Activated CD8-positive, alpha-beta T cell treated with anti-CD3 and anti-CD28 coated beads for 36 hours (primary cell): ENCODE results near the gene L1CAM. TPM values are rescaled to one million over a fixed set of nuclear protein-coding genes. Genes with fewer than 3 reads are reported as not detected.

Experiments used
- ATAC-seq: fragments of 200-7000 bp; cut with Tn5 transposase; one replicate; pipeline ENCODE4 v1.10.0; 2021; ENCODE audit warnings: mild to moderate bottlenecking, moderate library complexity
- CTCF ChIA-PET: fragments of 350-600 bp; sonication (Branson Sonifier 250); formaldehyde crosslinking; loops from one replicate; lab custom pipeline; 2021; ENCODE audit warnings: antibody characterized with exemption; lab: Charles Lee
- POLR2A ChIA-PET: fragments of 350-600 bp; sonication (Branson Sonifier 250); formaldehyde crosslinking; loops from one replicate; lab custom pipeline; 2021; ENCODE audit warnings: antibody characterized with exemption; lab: Charles Lee
- DNase-seq: peaks from one replicate; pipeline ENCODE4 v3.0.0-alpha.2; 2020
- H3K27ac Mint-ChIP-seq: one replicate; pipeline ENCODE4 v1.8.0; 2021; ENCODE audit warnings: mild to moderate bottlenecking, mixed read lengths
- H3K27me3 Mint-ChIP-seq: one replicate; pipeline ENCODE4 v1.8.0; 2021; ENCODE audit warnings: mixed read lengths
- H3K36me3 Mint-ChIP-seq: one replicate; pipeline ENCODE4 v1.8.0; 2021; ENCODE audit warnings: low read depth, mixed read lengths
- H3K4me1 Mint-ChIP-seq: one replicate; pipeline ENCODE4 v1.8.0; 2021; ENCODE audit warnings: low read depth, mixed read lengths
- H3K4me3 Mint-ChIP-seq: one replicate; pipeline ENCODE4 v1.8.0; 2021; ENCODE audit warnings: mild to moderate bottlenecking, moderate library complexity, mixed read lengths
- H3K9me3 Mint-ChIP-seq: one replicate; pipeline ENCODE4 v1.8.0; 2021; ENCODE audit warnings: mixed read lengths
- intact Hi-C: fragments of 100-400 bp; cut with micrococcal nuclease; formaldehyde crosslinking; loops from one replicate; pipeline ENCODE4 v1.10.0; 2022
- total RNA-seq, 2 experiments: library from RNA; stranded (reverse); gene quantifications; one replicate each; pipeline ENCODE4 v1.2.3, GENCODE V29; 2021
- TF ChIP-seq, protein P1 (sequence below): fragments of 200-600 bp; IDR thresholded peaks from one replicate; pipeline ENCODE4 v1.8.0; 2022; ENCODE audit warnings: antibody characterized with exemption, mild to moderate bottlenecking

The L1CAM gene
- total RNA-seq, 2 experiments from 2014 or later = 2.1 to 2.2 TPM

DNA sequence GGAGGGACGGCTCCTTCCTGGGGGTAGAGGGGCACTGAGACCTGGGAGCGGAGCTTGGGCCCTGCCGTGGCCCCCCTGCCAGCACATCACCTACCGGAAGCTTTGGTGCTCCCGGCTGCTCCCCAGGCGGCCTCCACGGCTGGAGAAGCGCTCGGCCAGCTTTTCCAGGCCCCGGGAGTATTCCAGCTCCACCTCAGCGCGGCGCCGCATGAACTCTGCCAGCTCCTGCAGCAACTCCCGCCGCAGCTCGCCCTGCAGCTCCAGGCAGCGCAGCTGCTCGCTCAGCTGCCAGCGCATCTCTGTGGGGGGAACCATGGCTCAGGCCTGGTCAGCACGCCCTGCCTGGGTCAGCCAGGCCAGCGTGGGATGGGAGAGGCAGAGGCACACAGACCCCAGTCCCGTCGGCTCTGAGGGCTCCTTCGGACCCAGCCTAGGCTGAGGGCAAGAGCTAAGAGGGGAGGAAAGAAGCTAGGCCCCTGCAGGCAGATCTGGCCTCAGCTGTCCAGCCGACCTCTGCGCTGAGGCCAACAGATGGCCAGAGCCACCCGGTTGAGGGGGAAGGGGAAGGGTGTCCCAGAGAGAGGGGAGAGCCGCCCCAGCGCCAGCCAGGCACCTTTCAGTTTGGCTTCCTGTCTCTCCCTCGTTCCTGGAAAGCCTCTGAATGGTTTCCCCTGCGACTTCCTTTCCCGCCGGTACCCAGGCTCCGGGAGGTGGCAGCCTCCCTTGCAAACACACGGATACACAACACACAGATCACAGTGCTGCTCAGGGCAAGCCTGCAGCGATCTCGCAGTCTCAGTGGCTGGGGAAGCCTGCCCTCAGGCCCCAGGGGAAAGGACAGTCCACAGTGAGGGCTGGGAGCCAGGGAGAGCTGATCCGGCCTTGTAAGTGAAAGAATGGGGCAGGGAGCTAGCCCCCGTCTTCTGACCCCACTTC, 35.8 kb upstream of the L1CAM start:
- POLR2A ChIA-PET = interaction anchor here (0.9 to 9.8 kb wide), 5 partner anchors 12 to 47 kb away, joined by 3 to 130 read pairs (median 5); partner anchors contain the start of gene RENBP
- Mint-ChIP-seq H3K27ac (peak overlapping the region; percentile 97), H3K27me3 (no peaks in the 10 kb centered on the region), H3K36me3 (peaks cover 46% of the 10 kb centered on the region), H3K9me3 (no peaks in the 10 kb centered on the region), H3K4me3 (peak overlapping the region; percentile 90), H3K4me1 (peaks cover 15% of the 10 kb centered on the region)
- DNase-seq = no peak
- CTCF ChIA-PET = interaction anchor here (0.9 to 11.9 kb wide), 4 partner anchors 11 to 155 kb away, joined by 3 to 136 read pairs (median 4); partner anchors contain the start of gene RENBP
- intact Hi-C loops = loop anchor here (10.0 kb wide), 1 partner anchor 157 kb away; the partner anchor contains the start of gene PLXNB3
- TF ChIP-seq, protein P1, sequence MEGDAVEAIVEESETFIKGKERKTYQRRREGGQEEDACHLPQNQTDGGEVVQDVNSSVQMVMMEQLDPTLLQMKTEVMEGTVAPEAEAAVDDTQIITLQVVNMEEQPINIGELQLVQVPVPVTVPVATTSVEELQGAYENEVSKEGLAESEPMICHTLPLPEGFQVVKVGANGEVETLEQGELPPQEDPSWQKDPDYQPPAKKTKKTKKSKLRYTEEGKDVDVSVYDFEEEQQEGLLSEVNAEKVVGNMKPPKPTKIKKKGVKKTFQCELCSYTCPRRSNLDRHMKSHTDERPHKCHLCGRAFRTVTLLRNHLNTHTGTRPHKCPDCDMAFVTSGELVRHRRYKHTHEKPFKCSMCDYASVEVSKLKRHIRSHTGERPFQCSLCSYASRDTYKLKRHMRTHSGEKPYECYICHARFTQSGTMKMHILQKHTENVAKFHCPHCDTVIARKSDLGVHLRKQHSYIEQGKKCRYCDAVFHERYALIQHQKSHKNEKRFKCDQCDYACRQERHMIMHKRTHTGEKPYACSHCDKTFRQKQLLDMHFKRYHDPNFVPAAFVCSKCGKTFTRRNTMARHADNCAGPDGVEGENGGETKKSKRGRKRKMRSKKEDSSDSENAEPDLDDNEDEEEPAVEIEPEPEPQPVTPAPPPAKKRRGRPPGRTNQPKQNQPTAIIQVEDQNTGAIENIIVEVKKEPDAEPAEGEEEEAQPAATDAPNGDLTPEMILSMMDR = no peak
- no peak for ATAC-seq

DNA sequence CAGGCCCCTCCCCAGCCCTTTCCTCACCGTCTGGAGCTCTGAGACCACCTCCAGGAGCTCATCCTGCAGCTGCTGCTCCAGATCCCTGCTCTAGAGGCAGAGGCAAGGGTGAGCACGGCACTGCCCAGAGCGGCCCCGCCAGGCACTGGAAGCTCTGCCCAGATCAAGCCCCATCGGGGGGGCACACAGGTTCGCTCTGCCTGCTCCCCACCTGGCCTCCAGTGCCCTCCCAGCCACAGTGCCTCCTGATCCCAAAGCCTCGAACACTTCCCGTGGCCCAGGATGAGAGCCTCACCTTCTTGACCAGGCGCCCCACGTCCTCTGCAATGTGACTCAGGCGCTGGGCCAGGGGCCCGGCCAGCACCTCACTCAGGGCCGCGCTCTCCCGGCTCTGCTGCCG, 35.1 kb upstream of the L1CAM start:
- H3K4me1 Mint-ChIP-seq = peaks cover 15% of the 10 kb centered on the region
- H3K4me3 Mint-ChIP-seq = no peak overlapping the region
- H3K27me3 Mint-ChIP-seq = no peaks in the 10 kb centered on the region
- ChIA-PET POLR2A (interaction anchor here (0.9 kb wide), 1 partner anchor 13 kb away, joined by 3 read pairs; no protein-coding TSS in a partner anchor), CTCF (interaction anchor here (0.9 to 11.9 kb wide), 2 partner anchors 10 to 28 kb away, joined by 3 to 136 read pairs; partner anchors contain the start of gene RENBP)
- TF ChIP-seq, protein P1 = no peak
- DNase-seq (no peak), ATAC-seq (no peak)
- intact Hi-C loops = loop anchor here (10.0 kb wide), 1 partner anchor 156 kb away; the partner anchor contains the start of gene PLXNB3
- H3K27ac Mint-ChIP-seq = no peak overlapping the region
- H3K9me3 Mint-ChIP-seq = no peaks in the 10 kb centered on the region
- peaks cover 48% of the 10 kb centered on the region for H3K36me3 Mint-ChIP-seq

DNA sequence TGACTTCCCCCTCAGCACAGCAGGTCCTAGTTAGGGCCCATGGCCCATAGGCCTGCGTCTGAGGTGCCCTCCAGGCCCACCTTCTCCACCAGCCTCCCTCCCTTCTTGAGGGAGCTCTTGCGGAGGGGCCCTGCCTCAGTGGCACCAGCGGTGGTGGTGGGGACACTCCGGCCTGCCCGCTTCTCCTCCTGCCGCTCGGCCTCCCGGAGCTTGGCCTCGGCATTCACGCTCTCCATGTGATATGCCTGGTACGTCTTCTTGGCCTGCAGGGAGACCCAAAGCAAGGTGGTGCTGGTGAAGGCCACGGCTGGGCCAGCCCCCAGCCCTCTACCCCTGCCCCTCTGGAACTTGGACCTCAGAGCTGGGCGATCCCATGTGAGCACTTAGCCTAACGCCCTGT, 34.6 kb upstream of the L1CAM start:
- intact Hi-C loops = loop anchor here (10.0 kb wide), 1 partner anchor 156 kb away; the partner anchor contains the start of gene PLXNB3
- no peaks in the 10 kb centered on the region for H3K9me3 Mint-ChIP-seq
- DNase-seq (no peak), ATAC-seq (no peak)
- H3K27ac Mint-ChIP-seq = no peak overlapping the region
- ChIA-PET CTCF (interaction anchor here (0.9 to 11.9 kb wide), 2 partner anchors 10 to 29 kb away, joined by 3 to 136 read pairs; partner anchors contain the start of gene RENBP), POLR2A (no interaction called here)
- no peak overlapping the region for H3K4me3 Mint-ChIP-seq
- TF ChIP-seq, protein P1 = no peak
- H3K36me3 Mint-ChIP-seq = peaks cover 50% of the 10 kb centered on the region
- peaks cover 15% of the 10 kb centered on the region for H3K4me1 Mint-ChIP-seq
- no peaks in the 10 kb centered on the region for H3K27me3 Mint-ChIP-seq

DNA sequence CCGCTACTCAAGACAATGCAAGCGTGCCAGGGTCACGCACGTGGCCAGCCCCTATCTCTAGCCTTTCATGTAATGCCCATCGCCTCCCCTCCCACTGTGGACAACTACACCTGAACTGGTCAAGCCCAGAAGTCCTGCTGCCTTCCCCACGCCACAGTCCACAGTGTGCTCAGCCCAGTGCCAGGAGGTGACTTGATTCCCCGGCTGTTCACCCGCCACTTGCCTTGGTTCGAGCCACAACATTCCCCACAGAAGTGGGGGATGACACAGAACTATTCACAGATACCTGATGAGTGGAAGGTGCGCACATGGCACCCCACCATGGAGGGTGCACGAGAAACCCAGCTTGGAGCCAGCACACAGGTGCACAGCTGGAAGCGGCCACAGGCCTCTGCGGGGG, 33.3 kb upstream of the L1CAM start:
- Mint-ChIP-seq H3K9me3 (no peaks in the 10 kb centered on the region), H3K36me3 (peaks cover 43% of the 10 kb centered on the region), H3K4me1 (peaks cover 15% of the 10 kb centered on the region), H3K27me3 (no peaks in the 10 kb centered on the region), H3K4me3 (no peak overlapping the region), H3K27ac (no peak overlapping the region)
- TF ChIP-seq, protein P1 = no peak
- ATAC-seq = no peak
- no peak for DNase-seq
- ChIA-PET POLR2A (no interaction called here), CTCF (no interaction called here)
- intact Hi-C loops = no loop called here
